Measurements from ENCODE around the gene TEAD4. TPM values are rescaled to one million over a fixed set of nuclear protein-coding genes. Genes with fewer than 3 reads are reported as not detected.

TEAD4 gene
- 18.9 and 26.1 TPM in 2 replicates for total RNA-seq

DNA sequence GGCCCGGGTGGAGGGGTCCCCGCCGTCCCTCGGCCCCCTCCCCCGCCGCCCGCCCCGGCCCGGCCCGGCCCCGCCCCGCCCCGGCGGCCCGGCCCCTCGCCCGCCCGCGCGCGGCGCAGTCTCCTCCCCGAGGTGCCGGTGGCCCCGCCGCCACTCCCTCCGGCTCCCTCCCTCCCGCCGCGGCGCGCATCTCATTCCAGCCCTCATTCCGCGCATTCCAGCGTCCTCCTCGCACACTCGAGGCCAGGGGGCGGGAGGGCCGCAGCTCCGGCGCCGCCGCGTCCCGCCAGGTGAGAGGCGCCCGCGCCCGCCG is at the start of gene TEAD4:
TSS of gene TEAD4 (plus strand) at position 206 of the 313 bp plus-strand sequence.

DNA sequence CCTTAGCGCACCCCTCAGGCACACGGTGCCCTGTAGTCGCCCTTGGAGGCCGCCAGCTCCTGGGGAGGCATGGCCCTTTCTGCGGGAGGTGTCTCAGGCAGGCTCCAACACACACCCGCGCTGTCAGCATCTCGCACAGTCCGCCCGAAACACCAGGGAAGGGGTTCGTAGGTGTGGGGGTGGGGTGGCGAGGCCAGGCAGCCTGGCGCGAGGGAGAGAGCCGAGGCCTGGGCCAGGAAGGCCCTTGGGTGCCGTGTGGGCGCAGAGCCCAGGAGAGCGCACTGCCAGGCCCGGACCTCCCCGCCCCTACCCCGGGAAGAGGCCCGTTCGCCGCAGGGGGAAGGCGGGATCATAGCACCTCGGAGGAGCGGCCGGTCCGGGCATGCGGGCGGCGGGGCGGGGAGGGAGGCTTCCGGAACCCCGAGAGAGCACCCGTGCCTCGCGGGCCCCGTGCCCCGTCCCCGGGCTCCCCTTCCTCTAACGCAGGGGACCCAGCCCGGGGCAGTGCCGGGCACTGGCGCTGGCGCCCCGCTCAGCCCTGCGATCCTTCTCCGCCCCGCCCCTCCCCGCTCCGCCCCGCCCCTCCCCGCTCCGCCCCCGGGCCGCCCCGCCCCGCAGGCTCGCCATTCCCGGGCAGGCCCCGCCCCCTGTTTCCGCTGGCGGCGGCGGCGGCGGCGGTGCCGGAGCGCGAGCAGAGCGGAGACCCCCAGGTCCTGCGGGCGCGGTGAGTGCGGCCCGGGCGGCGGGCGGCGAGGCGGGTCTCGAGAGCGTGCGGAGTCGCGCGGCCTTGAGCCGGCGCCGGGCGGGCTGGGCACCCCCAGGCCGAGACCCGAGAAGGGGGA is 117.8 kb downstream of the TEAD4 start, which contains the start of gene TSPAN9:
TSS of gene TSPAN9 (plus strand) at position 650 of the 842 bp plus-strand sequence. CDS start 123,815 bp downstream, outside the sequence.

Small RNAs within 50 kb of the gene (small RNA-seq; reads per million reads assigned to genes)
- not detected for gene RNU6-1315P

Other genes starting within 250 kb of the TEAD4 start
- 18.0 and 19.3 TPM in 2 replicates for gene FKBP4, start 164.4 kb upstream of the TEAD4 start, total RNA-seq
- 21.1 and 25.3 TPM in 2 replicates for gene ITFG2, start 146.7 kb upstream of the TEAD4 start, total RNA-seq
- gene NRIP2, start 124.4 kb upstream of the TEAD4 start, total RNA-seq = under 0.01 TPM in 1 of 2 replicates, not detected in the other
- gene TEX52, start 102.4 kb upstream of the TEAD4 start, total RNA-seq = not detected in 2 replicates
- gene FOXM1, start 82.2 kb upstream of the TEAD4 start, total RNA-seq = 7.6 and 9.8 TPM in 2 replicates
- 23.6 and 24.8 TPM in 2 replicates for gene RHNO1, start 82.2 kb upstream of the TEAD4 start, total RNA-seq
- gene TULP3, start 68.5 kb upstream of the TEAD4 start, total RNA-seq = 59.4 and 72.3 TPM in 2 replicates
- gene TSPAN9, start 118.0 kb downstream of the TEAD4 start, total RNA-seq = 48.3 and 58.9 TPM in 2 replicates